ENCODE data around the gene SNTN.

The SNTN gene

DNA sequence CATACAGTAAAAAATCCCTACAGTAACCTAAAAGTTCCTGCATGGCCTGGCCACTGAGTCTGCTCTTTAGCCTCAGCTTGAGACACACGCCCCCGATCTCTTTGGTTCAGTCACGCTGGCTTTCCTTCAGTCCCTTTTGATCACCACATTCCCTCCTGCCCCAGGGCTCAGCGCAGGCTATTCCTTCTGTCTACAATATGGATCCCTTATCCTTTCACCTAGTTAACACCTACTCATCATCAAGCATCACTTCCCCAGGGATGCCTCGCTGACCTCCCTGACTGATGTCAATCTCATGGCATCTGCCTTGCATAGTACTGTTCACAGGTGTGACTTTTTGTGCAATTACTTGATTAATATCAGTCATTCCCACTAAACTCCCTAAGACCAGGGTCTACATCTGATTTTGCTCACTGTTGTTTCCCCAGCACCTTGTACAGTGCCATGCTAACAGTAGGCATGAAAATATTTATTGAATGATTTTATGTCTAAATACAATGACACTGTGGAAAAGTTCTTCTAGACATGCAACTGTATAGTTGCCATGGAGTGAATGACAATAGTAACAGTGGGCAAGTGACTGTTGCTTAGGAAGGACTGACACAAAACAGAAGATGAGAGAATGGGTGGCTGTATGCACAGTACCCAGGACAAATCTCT, at the start of gene SNTN:
SNTN (plus strand) TSS at position 610 of the 660 bp plus-strand sequence; CDS start at position 623, 13 bp downstream.
- in situ Hi-C loops (cut with MboI; ENCODE audit: low pct_unique_long_range_greater_than_20kb, low sequenced_read_pairs, unreplicated experiment) = no loop called here
- DNase-seq (ENCODE audit: low spot score) = no peak
- TF ChIP-seq, protein P1, sequence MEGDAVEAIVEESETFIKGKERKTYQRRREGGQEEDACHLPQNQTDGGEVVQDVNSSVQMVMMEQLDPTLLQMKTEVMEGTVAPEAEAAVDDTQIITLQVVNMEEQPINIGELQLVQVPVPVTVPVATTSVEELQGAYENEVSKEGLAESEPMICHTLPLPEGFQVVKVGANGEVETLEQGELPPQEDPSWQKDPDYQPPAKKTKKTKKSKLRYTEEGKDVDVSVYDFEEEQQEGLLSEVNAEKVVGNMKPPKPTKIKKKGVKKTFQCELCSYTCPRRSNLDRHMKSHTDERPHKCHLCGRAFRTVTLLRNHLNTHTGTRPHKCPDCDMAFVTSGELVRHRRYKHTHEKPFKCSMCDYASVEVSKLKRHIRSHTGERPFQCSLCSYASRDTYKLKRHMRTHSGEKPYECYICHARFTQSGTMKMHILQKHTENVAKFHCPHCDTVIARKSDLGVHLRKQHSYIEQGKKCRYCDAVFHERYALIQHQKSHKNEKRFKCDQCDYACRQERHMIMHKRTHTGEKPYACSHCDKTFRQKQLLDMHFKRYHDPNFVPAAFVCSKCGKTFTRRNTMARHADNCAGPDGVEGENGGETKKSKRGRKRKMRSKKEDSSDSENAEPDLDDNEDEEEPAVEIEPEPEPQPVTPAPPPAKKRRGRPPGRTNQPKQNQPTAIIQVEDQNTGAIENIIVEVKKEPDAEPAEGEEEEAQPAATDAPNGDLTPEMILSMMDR (IDR thresholded peaks at IDR 0.05; ENCODE audit: extremely low read depth, insufficient read depth, missing control alignments) = no peak

DNA sequence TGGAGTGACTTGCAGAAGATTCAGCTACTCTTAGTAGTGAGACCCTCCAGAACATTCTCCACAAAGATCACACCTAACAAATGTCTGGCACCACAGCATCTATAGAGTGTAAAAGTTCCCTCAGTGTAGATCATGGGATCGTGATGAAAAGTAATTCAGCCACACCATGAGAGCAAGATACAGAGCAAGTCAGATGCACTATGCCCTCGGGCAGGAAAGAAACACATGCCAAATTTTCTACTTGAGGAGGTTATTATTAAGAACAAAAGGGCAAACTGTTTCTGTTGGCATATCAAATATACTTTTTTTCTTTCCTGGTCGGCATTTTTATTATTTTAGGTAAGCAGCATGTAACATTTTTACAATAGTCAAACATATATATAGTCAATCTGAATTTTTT, 44.8 kb upstream of the SNTN start:
- DNase-seq (ENCODE audit: low spot score) = no peak
- TF ChIP-seq, protein P1 (IDR thresholded peaks at IDR 0.05; ENCODE audit: extremely low read depth, insufficient read depth, missing control alignments) = no peak
- in situ Hi-C loops (cut with MboI; ENCODE audit: low pct_unique_long_range_greater_than_20kb, low sequenced_read_pairs, unreplicated experiment) = no loop called here

DNA sequence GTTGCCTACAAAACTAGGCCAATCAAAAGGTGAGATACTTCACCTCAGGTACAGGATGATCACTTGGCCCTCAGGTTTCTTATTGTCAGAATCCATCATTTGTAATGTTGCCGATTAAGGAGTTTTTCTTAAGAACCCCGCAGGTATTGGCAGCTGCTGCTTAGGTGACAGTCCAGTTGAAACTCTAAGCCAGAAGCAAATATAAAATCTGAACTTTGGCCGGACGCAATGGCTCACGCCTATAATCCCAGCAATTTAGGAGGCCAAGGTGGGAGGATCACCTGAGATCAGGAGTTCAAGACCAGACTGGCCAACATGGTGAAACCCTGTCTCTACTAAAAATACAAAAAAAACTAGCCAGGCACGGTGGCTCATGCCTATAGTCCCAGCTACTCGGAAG, 43.1 kb upstream of the SNTN start:
- TF ChIP-seq, protein P1 (IDR thresholded peaks at IDR 0.05; ENCODE audit: extremely low read depth, insufficient read depth, missing control alignments) = no peak
- DNase-seq (ENCODE audit: low spot score) = no peak
- in situ Hi-C loops (cut with MboI; ENCODE audit: low pct_unique_long_range_greater_than_20kb, low sequenced_read_pairs, unreplicated experiment) = no loop called here

DNA sequence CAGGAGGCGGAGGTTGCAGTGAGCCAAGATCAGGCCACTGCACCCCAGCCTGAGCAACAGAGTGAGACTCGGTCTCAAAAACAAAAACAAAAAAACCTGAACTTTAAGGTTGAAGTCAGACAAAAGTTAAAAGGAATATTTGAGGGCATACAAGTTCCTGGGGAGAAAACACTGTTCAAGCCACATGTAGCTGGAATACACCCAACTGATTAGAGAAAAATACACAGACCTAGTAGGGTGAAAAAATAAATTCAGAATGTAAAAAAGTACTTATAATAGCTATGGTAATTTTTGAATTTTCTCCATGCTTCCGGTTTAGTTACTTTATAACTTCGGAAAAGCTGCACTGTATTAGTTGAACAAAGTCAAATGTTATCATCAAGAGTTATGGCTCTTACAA, 42.6 kb upstream of the SNTN start:
- in situ Hi-C loops (cut with MboI; ENCODE audit: low pct_unique_long_range_greater_than_20kb, low sequenced_read_pairs, unreplicated experiment) = no loop called here
- TF ChIP-seq, protein P1 (IDR thresholded peaks at IDR 0.05; ENCODE audit: extremely low read depth, insufficient read depth, missing control alignments) = no peak
- no peak for DNase-seq (ENCODE audit: low spot score)

DNA sequence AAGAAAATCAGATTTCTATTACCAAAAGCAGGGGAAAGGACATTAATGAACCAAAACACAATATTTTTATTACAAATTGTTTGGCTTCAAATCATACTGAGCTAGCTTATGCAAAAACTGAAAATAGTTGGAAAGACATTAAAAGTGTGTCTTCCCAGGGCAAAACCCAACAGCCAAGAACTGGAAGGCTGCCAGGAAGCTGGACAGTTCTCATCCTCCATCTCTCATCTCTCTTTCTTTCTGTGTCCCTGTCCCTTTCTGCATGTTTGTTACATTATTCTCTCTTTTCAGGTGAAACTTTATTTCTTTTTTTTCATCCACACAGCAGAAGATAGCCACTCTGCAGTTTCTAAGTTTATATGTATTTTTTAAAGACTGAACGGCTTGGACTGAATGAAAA, 41.1 kb upstream of the SNTN start:
- TF ChIP-seq, protein P1 (IDR thresholded peaks at IDR 0.05; ENCODE audit: extremely low read depth, insufficient read depth, missing control alignments) = no peak
- in situ Hi-C loops (cut with MboI; ENCODE audit: low pct_unique_long_range_greater_than_20kb, low sequenced_read_pairs, unreplicated experiment) = no loop called here
- no peak for DNase-seq (ENCODE audit: low spot score)

DNA sequence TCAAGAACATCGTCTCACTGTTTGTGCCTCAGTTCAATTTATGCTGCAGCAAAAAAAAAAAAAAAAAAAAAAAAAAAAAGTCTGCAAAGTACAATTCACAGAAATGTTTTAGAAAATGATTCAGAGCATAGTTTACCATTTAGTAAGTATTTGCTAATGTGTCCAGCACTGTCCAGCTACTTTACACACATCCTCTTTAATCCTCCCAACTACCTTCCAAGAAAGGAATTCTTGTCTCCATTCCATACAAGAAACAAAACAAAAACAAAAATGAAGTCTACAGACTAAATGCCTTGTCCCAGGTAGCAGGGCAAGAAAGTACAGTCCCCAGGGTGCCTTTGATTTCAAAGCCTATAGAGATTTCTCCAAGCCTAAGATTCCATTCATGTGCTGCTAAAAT, 38.9 kb upstream of the SNTN start:
- in situ Hi-C loops (cut with MboI; ENCODE audit: low pct_unique_long_range_greater_than_20kb, low sequenced_read_pairs, unreplicated experiment) = no loop called here
- TF ChIP-seq, protein P1 (IDR thresholded peaks at IDR 0.05; ENCODE audit: extremely low read depth, insufficient read depth, missing control alignments) = no peak
- no peak for DNase-seq (ENCODE audit: low spot score)
